H1 (cell line): ENCODE data around the gene NUMB.

Experiments used
- ATF2 ChIP-seq: IDR thresholded peaks from 2 replicates; pipeline ENCODE4 v1.6.1; 2012; ENCODE audit warnings: low read length, inconsistent platforms
- CHD2 ChIP-seq: IDR thresholded peaks from 2 replicates; pipeline ENCODE4 v1.6.1; 2012; ENCODE audit warnings: low read length, improper control_type of control experiment
- CTCF ChIP-seq, 3 experiments: IDR thresholded peaks; 1 replicate in 2 of 3; 2 replicates in 1 of 3; pipeline versions ENCODE4 v1.5.1 to v1.6.1; 2011; ENCODE audit warnings: low read length in 3 of 3, mild to moderate bottlenecking in 3 of 3, inconsistent platforms in 2 of 3, low read depth in 1 of 3, moderate library complexity in 1 of 3; ENCODE audit not compliant: insufficient read depth in 1 of 3; ENCODE audit errors: control extremely low read depth in 1 of 3
- EP300 ChIP-seq, 2 experiments: IDR thresholded peaks; 1 replicate in 1 of 2; 2 replicates in 1 of 2; pipeline ENCODE4 v1.6.1; 2011 to 2012; ENCODE audit warnings: low read depth in 2 of 2, low read length in 2 of 2, mild to moderate bottlenecking in 2 of 2, borderline replicate concordance in 1 of 2, inconsistent platforms in 1 of 2, moderate library complexity in 1 of 2
- HDAC2 ChIP-seq, 2 experiments: fragments of 300-600 bp in 1 of 2; sonication (generic) in 1 of 2; IDR thresholded peaks; 2 replicates each; pipeline ENCODE4 v1.6.1; 2011 to 2012; ENCODE audit warnings: low read depth in 2 of 2, low read length in 2 of 2, mild to moderate bottlenecking in 2 of 2, moderate library complexity in 2 of 2, borderline replicate concordance in 1 of 2, inconsistent platforms in 1 of 2
- JUN ChIP-seq: IDR thresholded peaks from 2 replicates; pipeline ENCODE4 v1.6.1; 2011; ENCODE audit warnings: low read depth, mild to moderate bottlenecking, improper control_type of control experiment, low read length
- JUND ChIP-seq: IDR thresholded peaks from 2 replicates; pipeline ENCODE4 v1.6.1; 2011; ENCODE audit warnings: mild to moderate bottlenecking, improper control_type of control experiment, low read length
- POLR2A ChIP-seq, 2 experiments: IDR thresholded peaks; 1 replicate in 1 of 2; 2 replicates in 1 of 2; pipeline ENCODE4 v1.6.1; 2011; ENCODE audit warnings: low read depth in 2 of 2, low read length in 2 of 2, mild to moderate bottlenecking in 2 of 2; ENCODE audit errors: control extremely low read depth in 1 of 2
- POLR2AphosphoS5 ChIP-seq: IDR thresholded peaks from 2 replicates; pipeline ENCODE4 v1.6.1; 2011; ENCODE audit warnings: low read depth, low read length
- RAD21 ChIP-seq, 2 experiments: IDR thresholded peaks in 1 of 2; conservative IDR thresholded peaks in 1 of 2; 2 replicates each; pipeline ENCODE4 v1.6.1; 2011; ENCODE audit warnings: low read depth in 2 of 2, low read length in 2 of 2, improper control_type of control experiment in 1 of 2, inconsistent platforms in 1 of 2, mild to moderate bottlenecking in 1 of 2, moderate library complexity in 1 of 2
- RFX5 ChIP-seq: IDR thresholded peaks from 2 replicates; pipeline ENCODE4 v1.6.1; 2011; ENCODE audit warnings: low read depth, low read length, improper control_type of control experiment, borderline replicate concordance
- SUZ12 ChIP-seq: fragments of 200-600 bp; sonication (generic); IDR thresholded peaks from 2 replicates; pipeline ENCODE4 v1.6.1; 2012; ENCODE audit warnings: mild to moderate bottlenecking, inconsistent platforms, low read length, moderate library complexity, mixed read lengths
- TAF1 ChIP-seq: IDR thresholded peaks from 2 replicates; pipeline ENCODE4 v1.6.1; 2011; ENCODE audit warnings: mild to moderate bottlenecking, low read depth, low read length
- TEAD4 ChIP-seq: IDR thresholded peaks from 2 replicates; pipeline ENCODE4 v1.6.1; 2012; ENCODE audit warnings: low read depth, low read length, inconsistent platforms, mixed read lengths

- no peak for TF ChIP-seq POLR2A (IDR thresholded peaks at IDR 0.05; ENCODE audit: control extremely low read depth in 1 of 2, low read depth in 2 of 2, low read length in 2 of 2)
- TF ChIP-seq CTCF (IDR thresholded peaks at IDR 0.05; ENCODE audit: control extremely low read depth in 1 of 3, insufficient read depth in 1 of 3, low read depth in 1 of 3, low read length in 3 of 3) = no peak
- no peak for TF ChIP-seq RAD21 (IDR thresholded peaks at IDR 0.05 in 1 of 2, conservative IDR thresholded peaks at IDR 0.05 in 1 of 2; ENCODE audit: low read depth in 2 of 2, low read length in 2 of 2)
- no peak for TF ChIP-seq JUN
- TF ChIP-seq SUZ12 = no peak
- no peak for TF ChIP-seq EP300 (IDR thresholded peaks at IDR 0.05; ENCODE audit: borderline replicate concordance in 1 of 2, low read depth in 2 of 2, low read length in 2 of 2)
- no peak for TF ChIP-seq HDAC2 (IDR thresholded peaks at IDR 0.05; ENCODE audit: borderline replicate concordance in 1 of 2, low read depth in 2 of 2, low read length in 2 of 2)
- no peak for TF ChIP-seq ATF2
- TF ChIP-seq JUND = no peak
- no peak for TF ChIP-seq CHD2
- no peak for TF ChIP-seq TAF1
- no peak for TF ChIP-seq TEAD4
- TF ChIP-seq POLR2AphosphoS5 = no peak
- no peak for TF ChIP-seq RFX5
These were observed 208.0 kb downstream of the NUMB start for GRCh38 chr14:73250317-73250713.
